ENCODE data around the gene ACOX2.

Gene ACOX2

DNA sequence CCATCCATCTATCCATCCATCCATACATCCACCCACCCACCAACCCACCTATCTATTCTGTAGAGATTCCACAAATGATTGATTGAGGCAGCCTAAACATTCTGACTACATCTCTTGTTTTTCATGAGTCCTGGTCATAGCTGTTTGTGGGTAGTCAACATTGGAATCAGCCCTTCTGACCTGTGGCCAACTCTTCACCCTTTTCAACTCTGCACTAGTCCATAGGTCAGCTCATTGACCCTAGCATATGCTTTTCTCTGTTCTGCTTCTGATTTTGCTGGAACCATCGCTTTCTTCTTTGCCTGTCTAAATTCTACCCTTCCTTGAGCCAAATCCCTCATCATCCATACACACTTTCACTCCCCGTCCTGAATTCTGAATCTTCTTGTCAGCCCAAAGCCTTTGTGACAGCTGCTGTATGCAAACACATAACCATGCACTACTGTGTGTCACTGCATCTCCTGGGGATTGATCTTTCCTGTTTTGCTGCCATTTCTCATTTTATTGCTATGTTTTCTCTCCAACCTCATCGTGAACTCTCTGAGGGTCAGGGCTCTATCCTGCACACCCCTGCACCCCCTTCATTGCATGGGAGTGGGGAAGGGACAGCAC, 61.9 kb downstream of the ACOX2 start:
- TF ChIP-seq, protein P1, sequence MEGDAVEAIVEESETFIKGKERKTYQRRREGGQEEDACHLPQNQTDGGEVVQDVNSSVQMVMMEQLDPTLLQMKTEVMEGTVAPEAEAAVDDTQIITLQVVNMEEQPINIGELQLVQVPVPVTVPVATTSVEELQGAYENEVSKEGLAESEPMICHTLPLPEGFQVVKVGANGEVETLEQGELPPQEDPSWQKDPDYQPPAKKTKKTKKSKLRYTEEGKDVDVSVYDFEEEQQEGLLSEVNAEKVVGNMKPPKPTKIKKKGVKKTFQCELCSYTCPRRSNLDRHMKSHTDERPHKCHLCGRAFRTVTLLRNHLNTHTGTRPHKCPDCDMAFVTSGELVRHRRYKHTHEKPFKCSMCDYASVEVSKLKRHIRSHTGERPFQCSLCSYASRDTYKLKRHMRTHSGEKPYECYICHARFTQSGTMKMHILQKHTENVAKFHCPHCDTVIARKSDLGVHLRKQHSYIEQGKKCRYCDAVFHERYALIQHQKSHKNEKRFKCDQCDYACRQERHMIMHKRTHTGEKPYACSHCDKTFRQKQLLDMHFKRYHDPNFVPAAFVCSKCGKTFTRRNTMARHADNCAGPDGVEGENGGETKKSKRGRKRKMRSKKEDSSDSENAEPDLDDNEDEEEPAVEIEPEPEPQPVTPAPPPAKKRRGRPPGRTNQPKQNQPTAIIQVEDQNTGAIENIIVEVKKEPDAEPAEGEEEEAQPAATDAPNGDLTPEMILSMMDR (IDR thresholded peaks at IDR 0.05; ENCODE audit: low read depth, low read length, missing control alignments), result no peak
- in situ Hi-C loops (cut with HindIII; ENCODE audit: low pct_ligation_motif_present, low sequenced_read_pairs), result no loop called here
- Histone ChIP-seq H3K36me3 (replicated peaks) (no peaks in the 10 kb centered on the region), H3K27me3 (replicated peaks) (no peaks in the 10 kb centered on the region), H3K4me3 (ENCODE audit: low read depth, low read length) (no peak overlapping the region), H3K27ac (no peak overlapping the region)
- no peak for DNase-seq

DNA sequence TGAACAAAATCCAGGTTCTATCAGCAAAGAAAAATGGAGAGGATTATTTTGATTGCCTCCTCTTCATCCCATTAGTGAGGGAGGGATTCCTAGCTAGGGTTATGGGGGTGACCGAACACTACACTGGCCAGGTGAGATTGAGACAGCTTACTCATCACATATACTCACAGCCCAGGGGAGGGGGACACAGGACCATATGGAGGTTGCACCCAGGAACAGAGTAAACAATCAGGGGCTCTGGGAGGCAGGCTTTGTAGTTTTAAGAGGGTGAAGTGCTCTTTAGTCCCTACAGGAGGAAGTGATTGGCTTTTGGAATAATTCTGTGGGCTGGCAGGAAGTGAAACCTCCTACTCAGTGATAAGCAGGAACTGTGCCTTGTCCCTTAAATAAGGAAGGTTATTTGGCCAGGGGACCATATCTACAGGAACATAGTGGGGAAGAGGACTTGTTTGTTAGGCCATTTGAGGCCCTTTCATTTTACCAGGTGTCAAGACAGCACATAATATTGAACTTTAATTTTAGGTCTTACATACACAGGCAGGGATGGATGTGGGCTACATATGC, 62.6 kb downstream of the ACOX2 start:
- H3K27me3 ChIP-seq (replicated peaks), result no peaks in the 10 kb centered on the region
- H3K4me3 ChIP-seq (ENCODE audit: low read depth, low read length), result no peak overlapping the region
- no peak overlapping the region for H3K27ac ChIP-seq
- H3K36me3 ChIP-seq (replicated peaks), result no peaks in the 10 kb centered on the region
- in situ Hi-C loops (cut with HindIII; ENCODE audit: low pct_ligation_motif_present, low sequenced_read_pairs), result no loop called here
- TF ChIP-seq, protein P1 (IDR thresholded peaks at IDR 0.05; ENCODE audit: low read depth, low read length, missing control alignments), result no peak
- no peak for DNase-seq

DNA sequence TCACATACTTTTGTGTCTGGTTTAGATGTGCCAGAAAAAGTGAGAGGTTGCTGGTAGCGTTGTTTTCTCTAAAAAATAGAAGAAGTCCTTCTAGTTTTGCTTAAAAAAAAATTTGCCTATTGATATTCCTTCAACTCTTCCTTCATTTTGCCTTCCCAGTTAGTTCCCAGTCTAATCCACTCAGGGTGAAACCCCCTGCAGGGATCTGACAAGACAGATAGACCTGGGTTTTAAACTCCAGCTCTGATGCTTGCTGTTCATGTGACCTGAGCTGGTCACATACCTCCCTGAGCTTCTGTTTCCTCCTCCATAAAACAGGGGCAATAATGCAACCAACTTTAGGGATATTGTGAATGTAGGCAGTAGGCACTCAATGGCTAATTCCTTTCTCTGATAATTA, 63.7 kb downstream of the ACOX2 start:
- Histone ChIP-seq H3K4me3 (ENCODE audit: low read depth, low read length) (no peak overlapping the region), H3K36me3 (replicated peaks) (no peaks in the 10 kb centered on the region), H3K27me3 (replicated peaks) (no peaks in the 10 kb centered on the region), H3K27ac (no peak overlapping the region)
- in situ Hi-C loops (cut with HindIII; ENCODE audit: low pct_ligation_motif_present, low sequenced_read_pairs), result no loop called here
- TF ChIP-seq, protein P1 (IDR thresholded peaks at IDR 0.05; ENCODE audit: low read depth, low read length, missing control alignments), result no peak
- DNase-seq, result no peak

DNA sequence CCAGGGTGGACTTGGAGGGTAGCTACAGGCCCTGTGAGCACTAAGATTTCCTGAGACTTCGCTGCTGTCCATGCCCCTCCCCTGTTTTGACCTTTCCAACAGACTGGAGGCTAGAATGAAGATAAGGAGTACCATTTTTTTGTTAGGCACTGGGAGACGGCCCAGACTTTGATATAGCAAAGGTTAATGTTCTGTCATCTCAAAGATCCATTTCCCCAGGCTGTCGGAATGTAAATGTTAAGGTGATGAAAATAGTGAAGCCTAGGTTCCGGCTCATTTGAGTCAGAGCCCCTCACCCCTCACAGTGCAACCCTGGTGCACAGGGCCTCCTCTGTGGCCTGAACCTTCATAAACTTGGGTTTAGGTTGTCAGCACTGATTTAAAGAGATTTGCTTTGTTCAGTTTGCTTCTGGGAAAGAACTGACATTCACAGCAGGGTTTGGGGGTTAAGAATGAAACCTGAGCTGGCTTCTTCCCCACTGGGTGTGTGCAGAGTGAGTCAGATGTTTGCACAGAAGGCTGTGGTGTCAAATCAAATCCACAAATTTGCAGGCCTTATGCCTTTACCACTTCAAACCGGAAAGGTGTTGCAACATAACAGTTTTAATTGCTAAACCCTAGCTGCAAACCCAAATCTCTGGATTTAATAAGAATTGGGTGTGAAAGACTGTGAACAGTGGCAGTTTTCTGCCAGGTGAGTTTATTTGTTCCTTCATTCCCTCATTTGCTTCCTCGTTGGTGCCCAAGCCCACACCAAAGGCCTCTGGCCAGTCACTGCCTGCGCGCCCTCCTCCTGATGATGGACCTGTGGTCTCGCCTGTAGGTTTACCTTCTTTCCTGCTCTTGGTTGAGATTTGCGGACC, 65.7 kb downstream of the ACOX2 start:
- Histone ChIP-seq H3K36me3 (replicated peaks) (no peaks in the 10 kb centered on the region), H3K27ac (peak overlapping the region; percentile 78), H3K27me3 (replicated peaks) (no peaks in the 10 kb centered on the region), H3K4me3 (ENCODE audit: low read depth, low read length) (no peak overlapping the region)
- TF ChIP-seq, protein P1 (IDR thresholded peaks at IDR 0.05; ENCODE audit: low read depth, low read length, missing control alignments), result no peak
- in situ Hi-C loops (cut with HindIII; ENCODE audit: low pct_ligation_motif_present, low sequenced_read_pairs), result no loop called here
- peak; percentile 87 for DNase-seq

DNA sequence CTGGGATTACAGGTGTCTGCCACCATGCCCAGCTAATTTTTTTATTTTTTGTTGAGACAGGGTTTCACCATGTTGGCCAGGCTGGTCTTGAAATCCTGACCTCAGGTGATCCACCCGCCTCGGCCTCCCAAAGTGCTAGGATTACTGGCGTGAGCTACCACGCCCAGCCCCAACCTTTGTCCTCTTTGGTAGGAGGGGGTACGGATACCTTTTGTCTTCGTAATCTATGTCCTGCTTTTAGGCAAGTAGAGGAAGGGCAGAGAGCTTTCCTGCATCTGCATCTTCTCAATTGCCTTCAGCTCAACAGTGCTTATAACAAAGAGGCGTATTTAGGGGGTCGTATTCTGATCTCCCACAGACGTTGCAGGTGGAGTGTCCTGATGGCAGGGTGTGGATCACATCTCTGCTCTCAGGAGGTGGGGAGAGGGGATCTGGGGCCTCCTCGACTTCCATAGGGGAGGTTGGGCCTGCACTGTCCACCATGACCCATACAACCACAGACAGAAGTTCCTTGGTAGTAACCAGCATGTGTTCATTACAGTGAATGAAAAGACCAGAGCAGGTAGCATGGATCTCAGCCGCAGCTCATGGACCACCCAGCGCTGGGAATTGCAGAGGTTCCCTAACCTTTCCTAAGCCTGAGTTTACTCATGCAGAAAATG, 66.5 kb downstream of the ACOX2 start:
- TF ChIP-seq, protein P1 (IDR thresholded peaks at IDR 0.05; ENCODE audit: low read depth, low read length, missing control alignments), result no peak
- Histone ChIP-seq H3K4me3 (ENCODE audit: low read depth, low read length) (no peak overlapping the region), H3K27ac (peak overlapping the region; percentile 78), H3K27me3 (replicated peaks) (no peaks in the 10 kb centered on the region), H3K36me3 (replicated peaks) (no peaks in the 10 kb centered on the region)
- no peak for DNase-seq
- in situ Hi-C loops (cut with HindIII; ENCODE audit: low pct_ligation_motif_present, low sequenced_read_pairs), result no loop called here
